ENCODE measurements around the gene DPF3. TPM values are rescaled to one million over a fixed set of nuclear protein-coding genes. Genes with fewer than 3 reads are reported as not detected.

The DPF3 gene
- total and polyA plus RNA-seq, 9 donors, result 1.3 to 3.9 (median 1.9) TPM

DNA sequence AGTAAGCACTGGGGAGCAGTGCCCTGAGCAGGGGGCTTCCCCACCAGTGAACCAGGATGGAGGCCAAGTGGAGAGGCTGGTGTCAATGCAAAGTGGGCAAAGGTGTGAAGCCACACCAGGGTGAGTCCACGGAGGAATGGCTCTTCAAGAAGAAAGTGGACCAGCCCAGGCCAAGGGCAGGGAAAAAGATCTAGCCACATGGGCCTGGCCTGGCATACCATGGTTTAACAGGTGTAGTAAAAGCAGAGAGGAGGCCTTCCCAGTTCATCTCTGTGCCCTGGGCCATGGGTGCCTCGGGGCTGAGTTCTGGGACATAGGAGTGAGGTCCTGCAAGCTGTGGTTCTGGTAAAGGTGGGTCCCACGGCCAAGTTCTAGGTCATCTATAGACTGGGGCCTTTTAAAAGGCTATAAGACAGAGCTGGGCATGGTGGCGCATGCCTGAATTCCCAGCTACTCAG, 153.4 kb downstream of the DPF3 start:
- H3K36me3 ChIP-seq (ENCODE audit: control insufficient read depth, insufficient read depth, low read length), result no peaks in the 10 kb centered on the region
- H3K27ac ChIP-seq (ENCODE audit: low read length), result no peak overlapping the region
- DNase-seq, result no peak
- no peaks in the 10 kb centered on the region for H3K9me3 ChIP-seq (replicated peaks; ENCODE audit: control insufficient read depth, low read depth, low read length)
- H3K4me3 ChIP-seq (ENCODE audit: low read length), result no peak overlapping the region
- no peaks in the 10 kb centered on the region for H3K27me3 ChIP-seq (ENCODE audit: control insufficient read depth, insufficient read depth, low read length)
- WGBS (ENCODE audit: insufficient coverage), result 96% methylated on average over 2 of the region's 4 CpGs
- peaks cover 11% of the 10 kb centered on the region for H3K4me1 ChIP-seq (ENCODE audit: control insufficient read depth, insufficient read depth, low read length)

- 74% methylated on average over 12 of the region's 14 CpGs for WGBS (ENCODE audit: insufficient coverage)
- no peak for DNase-seq
Measured at GRCh38 chr14:72739446-72740405, 154.2 kb downstream of the DPF3 start.

GRCh38 chr14:72738161-72738611, 155.7 kb downstream of the DPF3 start:
- no peak for DNase-seq
- WGBS (ENCODE audit: insufficient coverage), result 80% methylated on average over 4 of the region's 6 CpGs
- H3K4me1 ChIP-seq (ENCODE audit: control insufficient read depth, insufficient read depth, low read length), result peaks cover 11% of the 10 kb centered on the region

More at GRCh38 chr14:72739446-72740405, 154.2 kb downstream of the DPF3 start:
- Histone ChIP-seq H3K27me3 (ENCODE audit: control insufficient read depth, insufficient read depth, low read length) (no peaks in the 10 kb centered on the region), H3K9me3 (replicated peaks; ENCODE audit: control insufficient read depth, low read depth, low read length) (no peaks in the 10 kb centered on the region), H3K27ac (ENCODE audit: low read length) (no peak overlapping the region), H3K36me3 (ENCODE audit: control insufficient read depth, insufficient read depth, low read length) (no peaks in the 10 kb centered on the region), H3K4me3 (ENCODE audit: low read length) (no peak overlapping the region), H3K4me1 (ENCODE audit: control insufficient read depth, insufficient read depth, low read length) (peaks cover 11% of the 10 kb centered on the region)

DNA sequence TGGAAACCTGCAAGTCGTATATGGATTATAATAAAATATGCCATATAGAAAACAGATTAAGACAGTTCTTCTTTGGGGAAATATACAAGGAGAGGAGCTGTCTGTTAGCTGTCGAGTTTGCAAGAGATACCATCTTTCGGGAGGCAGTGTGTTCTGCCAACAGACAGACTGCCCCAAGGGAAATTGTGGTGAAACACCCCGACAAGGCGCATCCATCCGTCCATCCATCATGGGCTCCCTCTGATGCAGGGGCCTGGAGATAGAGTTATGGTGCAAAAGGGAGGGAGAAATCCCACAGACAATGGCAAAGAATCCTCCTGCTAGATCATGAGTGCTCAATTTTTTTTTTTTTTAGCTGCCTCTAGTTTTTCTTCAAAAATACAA, 156.3 kb downstream of the DPF3 start:
- H3K4me1 ChIP-seq (ENCODE audit: control insufficient read depth, insufficient read depth, low read length), result peaks cover 11% of the 10 kb centered on the region

More at GRCh38 chr14:72738161-72738611, 155.7 kb downstream of the DPF3 start:
- peaks cover 3% of the 10 kb centered on the region for H3K27me3 ChIP-seq (ENCODE audit: control insufficient read depth, insufficient read depth, low read length)
- H3K9me3 ChIP-seq (replicated peaks; ENCODE audit: control insufficient read depth, low read depth, low read length), result no peaks in the 10 kb centered on the region
- no peak overlapping the region for H3K27ac ChIP-seq (ENCODE audit: low read length)
- H3K4me3 ChIP-seq (ENCODE audit: low read length), result no peak overlapping the region
- no peaks in the 10 kb centered on the region for H3K36me3 ChIP-seq (ENCODE audit: control insufficient read depth, insufficient read depth, low read length)

GRCh38 chr14:72736786-72737559, 156.9 kb downstream of the DPF3 start:
- Histone ChIP-seq H3K36me3 (ENCODE audit: control insufficient read depth, insufficient read depth, low read length) (no peaks in the 10 kb centered on the region), H3K4me3 (ENCODE audit: low read length) (no peak overlapping the region), H3K27me3 (ENCODE audit: control insufficient read depth, insufficient read depth, low read length) (peaks cover 6% of the 10 kb centered on the region), H3K9me3 (replicated peaks; ENCODE audit: control insufficient read depth, low read depth, low read length) (no peaks in the 10 kb centered on the region), H3K27ac (ENCODE audit: low read length) (no peak overlapping the region), H3K4me1 (ENCODE audit: control insufficient read depth, insufficient read depth, low read length) (peaks cover 11% of the 10 kb centered on the region)
- 17% methylated on average over 7 of the region's 14 CpGs for WGBS (ENCODE audit: insufficient coverage)
- peak; percentile 66 for DNase-seq

More for the DNA sequence above, 156.3 kb downstream of the DPF3 start:
- H3K27me3 ChIP-seq (ENCODE audit: control insufficient read depth, insufficient read depth, low read length), result peaks cover 5% of the 10 kb centered on the region
- H3K9me3 ChIP-seq (replicated peaks; ENCODE audit: control insufficient read depth, low read depth, low read length), result no peaks in the 10 kb centered on the region
- 69% methylated on average over 2 of the region's 6 CpGs for WGBS (ENCODE audit: insufficient coverage)
- DNase-seq, result no peak
- no peak overlapping the region for H3K4me3 ChIP-seq (ENCODE audit: low read length)
- no peak overlapping the region for H3K27ac ChIP-seq (ENCODE audit: low read length)
- H3K36me3 ChIP-seq (ENCODE audit: control insufficient read depth, insufficient read depth, low read length), result no peaks in the 10 kb centered on the region

GRCh38 chr14:72736308-72736707, 157.6 kb downstream of the DPF3 start:
- Histone ChIP-seq H3K27me3 (ENCODE audit: control insufficient read depth, insufficient read depth, low read length) (peaks cover 6% of the 10 kb centered on the region), H3K27ac (ENCODE audit: low read length) (no peak overlapping the region), H3K36me3 (ENCODE audit: control insufficient read depth, insufficient read depth, low read length) (no peaks in the 10 kb centered on the region), H3K4me1 (ENCODE audit: control insufficient read depth, insufficient read depth, low read length) (peaks cover 11% of the 10 kb centered on the region), H3K4me3 (ENCODE audit: low read length) (no peak overlapping the region), H3K9me3 (replicated peaks; ENCODE audit: control insufficient read depth, low read depth, low read length) (no peaks in the 10 kb centered on the region)
- DNase-seq, result peak; percentile 19
- no CpG with 5 or more reads among the region's 3 CpGs for WGBS (ENCODE audit: insufficient coverage)

DNA sequence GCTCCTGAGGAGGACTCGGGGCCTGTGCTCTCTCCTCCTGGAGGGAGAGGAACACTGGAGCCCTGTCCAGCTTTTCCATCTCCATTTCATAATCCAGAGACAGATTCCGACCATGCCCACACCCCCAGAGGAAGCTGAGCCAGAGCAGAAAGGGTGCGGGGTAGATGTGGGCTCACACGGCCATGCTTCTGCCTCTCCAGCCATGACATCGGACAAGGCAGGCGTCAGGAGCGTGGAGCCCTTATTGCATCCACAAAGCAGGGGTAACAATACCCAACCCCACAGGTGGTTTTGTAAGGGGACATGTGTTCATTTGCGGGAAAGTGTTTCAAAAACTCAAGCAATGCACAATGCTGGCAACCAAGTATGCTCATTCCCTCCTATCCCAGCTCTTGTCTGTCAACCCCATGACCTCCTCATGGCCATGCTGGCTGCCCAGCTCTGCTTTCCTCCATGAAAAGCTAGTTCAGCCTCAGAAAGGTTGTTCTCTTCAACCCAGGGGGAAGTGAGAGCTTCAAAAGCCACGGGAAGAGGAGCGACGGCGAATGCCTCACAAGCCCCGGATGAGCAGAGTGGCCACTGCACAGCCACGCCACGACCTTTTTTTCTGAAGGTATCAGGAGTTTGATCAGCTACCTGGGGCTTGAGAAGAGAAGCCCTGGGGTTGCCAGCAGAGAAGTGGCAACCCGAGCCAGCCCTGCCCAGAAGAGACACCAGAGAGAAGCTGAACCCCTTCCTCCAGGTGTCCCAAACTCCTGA, 161.7 kb downstream of the DPF3 start:
- WGBS (ENCODE audit: insufficient coverage), result 63% methylated on average over 7 of the region's 16 CpGs
- H3K9me3 ChIP-seq (replicated peaks; ENCODE audit: control insufficient read depth, low read depth, low read length), result no peaks in the 10 kb centered on the region
- no peak overlapping the region for H3K27ac ChIP-seq (ENCODE audit: low read length)

GRCh38 chr14:72731252-72732020, 162.5 kb downstream of the DPF3 start:
- H3K4me1 ChIP-seq (ENCODE audit: control insufficient read depth, insufficient read depth, low read length), result peaks cover 4% of the 10 kb centered on the region
- no peak overlapping the region for H3K4me3 ChIP-seq (ENCODE audit: low read length)
- no peaks in the 10 kb centered on the region for H3K9me3 ChIP-seq (replicated peaks; ENCODE audit: control insufficient read depth, low read depth, low read length)
- H3K27me3 ChIP-seq (ENCODE audit: control insufficient read depth, insufficient read depth, low read length), result peaks cover 8% of the 10 kb centered on the region
- no peak overlapping the region for H3K27ac ChIP-seq (ENCODE audit: low read length)
- no peaks in the 10 kb centered on the region for H3K36me3 ChIP-seq (ENCODE audit: control insufficient read depth, insufficient read depth, low read length)
- DNase-seq, result no peak
- 87% methylated on average over 15 of the region's 18 CpGs for WGBS (ENCODE audit: insufficient coverage)

More for the DNA sequence above, 161.7 kb downstream of the DPF3 start:
- Histone ChIP-seq H3K4me3 (ENCODE audit: low read length) (no peak overlapping the region), H3K4me1 (ENCODE audit: control insufficient read depth, insufficient read depth, low read length) (peaks cover 10% of the 10 kb centered on the region), H3K27me3 (ENCODE audit: control insufficient read depth, insufficient read depth, low read length) (peaks cover 8% of the 10 kb centered on the region), H3K36me3 (ENCODE audit: control insufficient read depth, insufficient read depth, low read length) (no peaks in the 10 kb centered on the region)
- DNase-seq, result no peak

DNA sequence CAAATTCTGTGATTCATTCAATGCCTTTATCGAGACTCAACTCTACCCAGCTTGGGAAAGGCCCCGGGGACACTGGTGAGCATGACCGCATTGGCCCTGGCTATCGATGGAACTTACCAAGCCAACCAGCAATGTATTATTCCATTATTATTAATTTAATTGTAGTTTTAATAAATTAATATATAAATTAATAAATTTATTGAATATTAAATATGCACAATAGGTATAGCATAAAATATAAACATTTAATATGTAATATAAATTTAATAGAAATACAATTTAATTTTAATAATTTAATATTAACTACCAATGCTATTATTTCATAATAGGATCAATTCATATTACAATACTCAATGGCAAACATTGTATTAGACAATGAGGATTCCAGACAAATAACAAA, 163.4 kb downstream of the DPF3 start:
- H3K27ac ChIP-seq (ENCODE audit: low read length), result no peak overlapping the region
- no peak overlapping the region for H3K4me3 ChIP-seq (ENCODE audit: low read length)
- H3K4me1 ChIP-seq (ENCODE audit: control insufficient read depth, insufficient read depth, low read length), result no peaks in the 10 kb centered on the region
- H3K36me3 ChIP-seq (ENCODE audit: control insufficient read depth, insufficient read depth, low read length), result no peaks in the 10 kb centered on the region
- WGBS (ENCODE audit: insufficient coverage), result no CpG with 5 or more reads among the region's 4 CpGs
- H3K27me3 ChIP-seq (ENCODE audit: control insufficient read depth, insufficient read depth, low read length), result peaks cover 8% of the 10 kb centered on the region
- DNase-seq, result no peak
- H3K9me3 ChIP-seq (replicated peaks; ENCODE audit: control insufficient read depth, low read depth, low read length), result no peaks in the 10 kb centered on the region

Measured in muscle of leg (tissue), 11 donors.